Mesothelial cell of epicardium (in vitro differentiated cells): ENCODE measurements around the gene SS18L1. TPM values are rescaled to one million over a fixed set of nuclear protein-coding genes. Genes with fewer than 3 reads are reported as not detected.

Experiments used
- DNase-seq, 2 experiments: peaks; one replicate each; pipeline ENCODE4 v3.0.0; 2021; ENCODE audit warnings: low spot score in 2 of 2; ENCODE audit not compliant: unreplicated experiment in 2 of 2
- H3K27ac Mint-ChIP-seq: 2 replicates; pipeline ENCODE4 v1.8.0; 2021; ENCODE audit warnings: mixed read lengths
- H3K27me3 Mint-ChIP-seq: 2 replicates; pipeline ENCODE4 v1.8.0; 2021; ENCODE audit warnings: low read depth, mixed read lengths
- H3K36me3 Mint-ChIP-seq: 2 replicates; pipeline ENCODE4 v1.8.0; 2021; ENCODE audit warnings: mixed read lengths
- H3K4me1 Mint-ChIP-seq: 2 replicates; pipeline ENCODE4 v1.8.0; 2021; ENCODE audit warnings: mixed read lengths
- H3K4me3 Mint-ChIP-seq: 2 replicates; pipeline ENCODE4 v1.8.0; 2021; ENCODE audit warnings: mild to moderate bottlenecking, moderate library complexity, mixed read lengths
- H3K9me3 Mint-ChIP-seq: 2 replicates; pipeline ENCODE4 v1.8.0; 2021; ENCODE audit warnings: mixed read lengths
- CTCF ChIP-seq: fragments of 200-600 bp; sonication (generic); IDR thresholded peaks from one replicate; pipeline ENCODE4 v1.5.0; 2021; ENCODE audit warnings: antibody characterized with exemption; ENCODE audit not compliant: unreplicated experiment
- total RNA-seq: library from RNA; stranded (reverse); gene quantifications from 3 replicates; pipeline ENCODE4 v1.2.1, GENCODE V29; 2021

SS18L1 gene
- total RNA-seq, 1 donor from 2014 or later: 27.5 TPM

- H3K36me3 Mint-ChIP-seq: no peaks in the 10 kb centered on the region
- no peak for DNase-seq
- H3K4me3 Mint-ChIP-seq: no peak overlapping the region
- TF ChIP-seq CTCF: no peak
- H3K27ac Mint-ChIP-seq: no peak overlapping the region
- peaks cover 4% of the 10 kb centered on the region for H3K4me1 Mint-ChIP-seq
- H3K9me3 Mint-ChIP-seq: no peaks in the 10 kb centered on the region
- H3K27me3 Mint-ChIP-seq: peaks cover 42% of the 10 kb centered on the region
Measured at GRCh38 chr20:62118113-62119043, 25.2 kb upstream of the SS18L1 start.

- Mint-ChIP-seq H3K9me3 (no peaks in the 10 kb centered on the region), H3K4me1 (peaks cover 12% of the 10 kb centered on the region), H3K27me3 (peaks cover 37% of the 10 kb centered on the region), H3K27ac (no peak overlapping the region), H3K4me3 (no peak overlapping the region), H3K36me3 (peaks cover under 1% of the 10 kb centered on the region)
- TF ChIP-seq CTCF: no peak
- DNase-seq: no peak
Measured at GRCh38 chr20:62119115-62119514, 24.5 kb upstream of the SS18L1 start.

DNA sequence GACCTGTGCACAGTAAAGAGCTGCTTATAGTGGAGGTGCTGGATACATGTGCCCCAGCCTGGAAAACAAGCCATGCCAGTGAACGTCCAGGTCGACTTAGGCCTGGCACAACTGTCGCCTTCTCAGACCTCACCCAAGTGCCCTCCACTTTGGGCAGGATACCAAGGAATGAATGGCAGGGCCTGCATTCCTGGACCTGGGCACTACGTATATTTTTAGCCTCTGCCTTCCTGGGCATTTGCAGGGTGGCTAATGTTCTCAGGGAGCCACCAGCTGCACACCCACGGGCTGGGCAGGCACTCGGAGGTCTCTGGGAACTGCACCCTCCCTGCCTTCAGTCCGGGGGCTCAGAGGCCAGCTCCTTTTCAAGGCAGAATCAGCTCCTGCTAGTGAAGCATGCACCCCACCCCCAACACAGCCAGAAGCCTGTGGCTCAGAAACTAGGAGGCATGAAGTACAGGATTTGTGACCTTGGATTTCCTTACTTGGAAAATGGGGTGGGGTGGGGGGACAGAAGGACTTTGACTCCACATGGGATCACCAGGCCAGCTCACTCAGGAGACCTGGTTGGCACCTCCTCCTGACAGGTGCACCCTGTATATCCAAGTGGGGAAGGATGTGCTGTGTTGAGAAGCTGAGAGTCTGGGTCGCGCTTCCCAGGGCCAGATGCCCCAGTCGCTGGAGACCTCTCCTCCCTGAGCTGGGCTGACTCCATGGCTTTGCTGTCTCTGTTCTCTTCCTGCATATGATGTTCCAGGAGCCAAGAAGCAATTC is 23.8 kb upstream of the SS18L1 start:
- DNase-seq: no peak
- no peaks in the 10 kb centered on the region for H3K9me3 Mint-ChIP-seq
- H3K27ac Mint-ChIP-seq: no peak overlapping the region
- H3K4me3 Mint-ChIP-seq: peak overlapping the region; percentile 37
- H3K36me3 Mint-ChIP-seq: peaks cover 2% of the 10 kb centered on the region
- peaks cover 18% of the 10 kb centered on the region for H3K4me1 Mint-ChIP-seq
- peaks cover 35% of the 10 kb centered on the region for H3K27me3 Mint-ChIP-seq
- TF ChIP-seq CTCF: no peak

GRCh38 chr20:62120365-62120762 is 23.2 kb upstream of the SS18L1 start:
- no peak for TF ChIP-seq CTCF
- peaks cover 7% of the 10 kb centered on the region for H3K36me3 Mint-ChIP-seq
- peaks cover 30% of the 10 kb centered on the region for H3K27me3 Mint-ChIP-seq
- no peak overlapping the region for H3K27ac Mint-ChIP-seq
- no peaks in the 10 kb centered on the region for H3K9me3 Mint-ChIP-seq
- peak overlapping the region; percentile 37 for H3K4me3 Mint-ChIP-seq
- DNase-seq: no peak
- H3K4me1 Mint-ChIP-seq: peaks cover 18% of the 10 kb centered on the region

GRCh38 chr20:62120990-62121775 is 22.4 kb upstream of the SS18L1 start:
- Mint-ChIP-seq H3K9me3 (no peaks in the 10 kb centered on the region), H3K36me3 (peaks cover 9% of the 10 kb centered on the region), H3K27me3 (peaks cover 24% of the 10 kb centered on the region)

More at GRCh38 chr20:62120990-62121775, 22.4 kb upstream of the SS18L1 start:
- H3K4me3 Mint-ChIP-seq: peak overlapping the region; percentile 77
- H3K27ac Mint-ChIP-seq: peak overlapping the region; percentile 94
- no peak for TF ChIP-seq CTCF
- peaks cover 18% of the 10 kb centered on the region for H3K4me1 Mint-ChIP-seq
- DNase-seq: no peak
